Stimulated activated CD8-positive, alpha-beta memory T cell treated with anti-CD3 and anti-CD28 coated beads, Interleukin-15, amount 100 ng/mL, for 4 hours (primary cell): ENCODE results near the gene KDM4F.

Source experiments
- DNase-seq, 2 donors: peaks; one replicate each; pipeline ENCODE4 v3.0.0-alpha.2; 2020; ENCODE audit warnings: low read depth in 2 of 2

The KDM4F gene

DNA sequence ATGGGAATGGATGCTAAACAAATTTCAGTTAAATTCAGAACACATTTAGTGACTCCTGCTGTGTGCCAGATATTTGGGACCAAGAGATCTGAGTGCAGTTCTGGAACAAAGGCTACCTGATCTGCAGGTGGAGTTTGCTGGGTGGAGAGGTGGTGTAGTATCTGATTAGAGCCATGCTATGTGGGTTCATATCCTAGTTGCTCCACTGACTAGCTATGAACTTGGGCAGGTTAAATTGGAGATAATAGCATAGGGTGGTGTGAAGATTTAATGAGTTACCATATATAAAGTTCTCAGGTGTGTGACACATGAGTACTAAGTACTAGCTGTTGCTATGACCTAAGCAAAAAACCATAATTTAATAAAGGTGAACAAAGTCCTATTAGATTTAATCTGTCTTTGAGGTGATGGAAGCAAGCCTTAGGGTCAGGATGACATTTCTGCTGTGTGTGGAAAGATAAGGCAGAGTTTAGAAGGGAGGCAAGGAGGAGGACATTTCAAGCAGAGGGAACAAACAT lies 42.5 kb downstream of the KDM4F start:
- DNase-seq = no peak

DNA sequence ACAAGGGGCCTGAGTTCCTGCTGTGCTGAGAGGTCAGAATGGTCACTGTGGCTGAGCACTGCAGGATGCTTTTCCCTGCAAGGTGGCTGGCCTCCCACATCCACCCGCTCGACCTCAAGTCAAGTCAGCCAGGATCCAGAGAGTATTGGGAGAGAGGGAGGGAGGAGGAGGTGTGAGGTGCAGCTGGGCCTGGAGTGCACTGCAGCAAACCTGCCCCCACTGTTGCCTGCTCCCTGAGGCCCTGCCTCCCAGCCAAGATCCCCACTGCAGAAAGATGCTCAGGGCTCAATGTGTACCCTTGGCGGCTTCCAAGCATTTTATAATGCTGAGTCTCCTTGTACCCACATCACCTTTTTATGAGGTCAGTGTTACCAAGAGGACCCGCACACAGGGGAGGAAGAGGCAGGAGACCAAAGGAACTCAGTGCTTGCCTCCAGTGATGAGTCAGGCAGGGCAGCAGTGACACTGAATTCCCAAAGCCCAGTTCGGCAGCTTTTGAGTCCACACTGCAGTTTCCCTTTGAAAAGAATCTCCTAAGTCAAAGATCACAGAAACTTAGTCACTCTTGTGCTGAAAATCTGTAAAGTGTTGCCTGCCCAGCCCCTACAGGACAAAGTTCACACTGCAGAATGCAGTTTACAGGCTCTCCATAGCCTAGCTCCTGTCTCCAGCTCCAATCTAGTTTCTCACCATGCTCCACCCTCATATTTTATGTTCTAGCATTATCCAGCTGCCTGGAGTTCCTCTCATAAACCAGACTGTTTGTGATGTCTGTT lies 43.5 kb downstream of the KDM4F start:
- DNase-seq = no peak

- no peak for DNase-seq
Observed at GRCh38 chr11:95093548-95093947, 44.3 kb downstream of the KDM4F start.

DNA sequence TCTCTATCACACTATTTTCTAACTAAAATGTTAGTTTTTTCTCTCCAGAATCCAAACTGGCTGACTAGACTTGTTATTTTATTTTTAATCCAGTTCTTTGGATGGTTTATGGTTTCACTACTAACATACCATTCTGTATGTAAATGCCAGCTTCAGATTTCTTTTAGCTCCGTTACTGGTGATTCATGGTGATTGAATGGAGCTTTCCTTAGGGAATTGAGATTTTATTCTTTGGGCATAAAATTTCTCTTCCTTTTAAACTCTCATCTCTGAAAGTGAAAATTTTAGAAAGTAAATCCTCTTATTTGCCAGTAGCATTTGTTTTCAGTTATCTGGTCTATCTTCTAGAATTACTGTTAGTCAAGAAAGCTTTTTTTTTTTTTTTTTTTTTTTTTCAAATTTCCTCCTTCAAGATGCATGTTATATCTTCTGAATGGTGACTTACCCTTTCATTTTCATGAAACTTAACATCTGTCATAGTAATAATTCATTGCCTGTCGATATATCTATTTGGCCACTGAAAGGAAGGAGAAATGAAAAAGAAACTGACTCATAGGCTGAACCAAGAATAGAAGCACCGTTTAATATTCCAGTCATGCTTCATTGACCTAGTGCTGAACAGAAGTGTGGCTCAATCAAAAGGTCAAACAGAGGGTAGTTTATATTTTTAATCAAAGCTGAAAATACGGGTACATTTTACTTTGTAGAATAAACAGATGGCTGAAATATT lies 46.8 kb downstream of the KDM4F start:
- no peak for DNase-seq

DNA sequence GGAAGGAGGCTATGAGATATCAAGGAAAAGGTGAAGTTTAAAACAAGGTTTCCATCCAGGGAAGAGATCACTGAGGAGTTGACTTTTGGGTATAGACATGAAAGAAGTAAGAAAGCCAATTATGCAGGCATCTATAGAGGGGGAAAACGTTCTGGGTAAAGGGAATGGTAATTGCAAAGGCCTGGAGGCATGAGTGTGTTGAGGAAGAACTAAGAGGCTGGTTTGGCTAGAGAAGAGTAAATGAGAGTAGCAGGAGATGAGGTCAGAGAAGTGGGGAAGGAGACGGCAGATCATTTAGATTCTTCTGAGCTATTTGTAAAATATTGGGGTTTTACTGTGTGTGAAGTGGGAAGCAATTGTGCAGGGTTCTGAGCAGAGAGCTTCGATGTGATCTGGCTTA lies 48.0 kb downstream of the KDM4F start:
- DNase-seq = no peak

DNA sequence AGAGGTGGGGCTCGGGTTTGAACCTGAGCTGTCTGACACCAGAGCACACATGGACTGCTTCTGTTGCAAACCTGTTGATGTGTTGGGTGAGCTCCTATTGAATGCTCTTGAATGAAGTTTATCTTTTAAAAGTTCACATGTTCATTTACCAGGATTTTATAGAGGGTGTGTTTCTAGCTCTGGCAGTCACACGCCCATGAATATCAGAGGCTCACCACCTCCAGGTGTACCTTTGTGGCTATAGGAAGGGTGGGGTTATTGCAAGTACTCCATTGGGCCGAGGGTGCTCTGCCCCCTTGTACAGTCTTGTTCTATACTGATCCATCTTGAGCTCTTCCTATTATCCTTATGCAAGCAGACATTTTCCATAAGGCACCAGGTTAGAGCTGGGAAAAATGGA lies 49.6 kb downstream of the KDM4F start:
- no peak for DNase-seq

GRCh38 chr11:95100191-95100648 lies 51.0 kb downstream of the KDM4F start:
- DNase-seq = no peak
